Astrocyte of the cerebellum (primary cell): ENCODE measurements around the gene NF2.

Experiments
- DNase-seq: peaks from one replicate; pipeline ENCODE4 v3.0.0-alpha.2; 2011; ENCODE audit warnings: low read depth
- H3K4me3 ChIP-seq: 2 replicates; pipeline ENCODE4 v1.5.1; 2011; ENCODE audit warnings: mild to moderate bottlenecking, low read depth, low read length, moderate library complexity
- CTCF ChIP-seq: IDR thresholded peaks from 2 replicates; pipeline ENCODE4 v1.5.1; 2012; ENCODE audit warnings: low read length, low read depth, moderate library complexity, mild to moderate bottlenecking; ENCODE audit errors: missing control alignments
- in situ Hi-C: cut with HindIII; loops from 2 replicates; pipeline ENCODE4 v1.10.0; 2017; ENCODE audit warnings: low sequenced_read_pairs

NF2 gene

DNA sequence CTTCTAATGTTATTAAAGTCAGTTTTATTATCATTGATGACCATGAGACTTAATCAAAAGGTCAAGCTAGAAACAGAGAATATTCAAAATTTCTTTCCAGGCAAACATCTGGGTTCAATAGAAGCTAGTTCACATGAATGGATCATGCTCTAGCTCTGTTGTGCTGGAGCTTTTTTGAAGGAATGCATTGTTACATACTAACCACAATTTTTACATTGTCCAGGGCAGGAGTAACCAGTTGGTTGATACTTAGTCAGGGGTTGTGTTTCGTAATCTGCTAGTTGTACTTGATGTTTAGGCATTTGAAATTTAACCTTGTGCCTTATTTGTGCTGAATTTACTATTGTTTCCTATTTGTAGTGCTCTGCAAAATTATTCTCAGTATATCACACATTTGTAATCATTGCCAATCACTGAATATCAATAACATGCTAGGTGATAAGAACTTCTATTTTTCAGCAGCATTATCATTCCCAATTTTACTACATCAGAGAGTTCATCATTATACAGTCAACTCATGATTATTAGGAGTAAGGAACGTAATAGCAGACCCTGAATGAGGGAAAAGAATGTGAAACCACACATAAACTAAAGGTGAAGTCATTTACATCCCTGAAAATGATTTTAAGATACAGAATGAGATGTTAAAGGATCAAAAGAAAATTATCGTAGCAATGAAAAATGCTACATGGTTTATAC is 23.2 kb downstream of the NF2 start:
- TF ChIP-seq CTCF: no peak
- no peak overlapping the region for H3K4me3 ChIP-seq
- peak; percentile 85 for DNase-seq
- in situ Hi-C loops: no loop called here

DNA sequence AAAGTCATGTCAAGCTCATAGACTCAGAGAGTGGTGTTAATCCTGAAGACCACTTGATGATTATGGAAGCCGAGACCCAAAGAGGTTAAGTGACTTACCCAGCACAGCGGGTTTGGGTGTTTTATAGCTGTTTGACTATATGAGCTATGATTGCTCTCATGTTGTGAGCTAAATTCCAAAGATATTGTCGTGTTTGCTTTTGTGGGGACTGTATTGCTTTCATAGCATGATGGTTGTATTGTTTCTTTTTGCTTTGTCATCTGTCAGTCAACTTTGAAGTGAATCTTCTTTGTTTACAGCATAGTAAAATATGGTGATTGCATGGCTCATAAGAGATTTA is 23.7 kb downstream of the NF2 start:
- no peak for DNase-seq
- in situ Hi-C loops: no loop called here
- H3K4me3 ChIP-seq: no peak overlapping the region
- TF ChIP-seq CTCF: no peak

DNA sequence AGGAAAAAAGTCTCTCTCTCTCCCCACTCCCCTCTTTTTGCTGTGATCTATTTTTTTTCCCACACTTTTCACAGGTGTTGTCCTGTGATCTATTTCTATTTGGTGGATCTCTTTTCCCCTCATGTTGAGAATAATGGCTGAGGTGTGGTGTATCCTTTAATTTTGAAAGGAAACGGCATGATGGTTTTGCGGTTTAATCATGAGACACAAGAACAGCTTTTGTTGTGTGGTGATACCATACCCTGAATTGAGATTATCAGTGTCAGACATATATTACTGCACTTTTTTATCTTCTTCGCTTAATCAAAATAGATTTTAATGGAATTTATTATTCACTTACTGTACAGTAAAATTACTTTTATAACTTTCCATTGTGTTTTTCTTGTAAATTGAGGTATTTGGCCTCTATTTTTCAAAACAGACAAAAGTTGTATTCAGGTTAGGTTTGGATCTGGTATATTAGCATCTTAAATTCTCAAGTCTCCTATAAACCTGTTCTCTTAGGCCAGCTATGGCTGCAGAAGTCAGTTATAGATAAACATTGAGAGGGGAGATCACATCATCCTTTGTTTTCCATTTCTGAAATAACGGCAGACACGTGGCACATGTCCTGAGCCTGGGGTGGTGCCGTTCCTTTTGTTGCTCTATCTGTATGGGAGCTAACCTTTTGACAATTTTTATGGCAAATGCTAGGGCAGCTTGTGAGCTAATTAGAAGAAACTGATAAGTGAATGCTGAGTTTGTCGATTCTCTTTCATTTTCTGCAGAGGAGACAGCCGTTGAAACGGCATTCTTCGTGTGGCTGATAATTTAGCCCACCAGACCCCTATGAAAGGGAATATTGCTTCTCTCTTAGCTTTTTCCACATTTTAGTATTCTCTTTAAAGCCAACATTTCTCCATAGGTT is 25.8 kb downstream of the NF2 start:
- no peak overlapping the region for H3K4me3 ChIP-seq
- DNase-seq: no peak
- TF ChIP-seq CTCF: no peak
- in situ Hi-C loops: no loop called here

DNA sequence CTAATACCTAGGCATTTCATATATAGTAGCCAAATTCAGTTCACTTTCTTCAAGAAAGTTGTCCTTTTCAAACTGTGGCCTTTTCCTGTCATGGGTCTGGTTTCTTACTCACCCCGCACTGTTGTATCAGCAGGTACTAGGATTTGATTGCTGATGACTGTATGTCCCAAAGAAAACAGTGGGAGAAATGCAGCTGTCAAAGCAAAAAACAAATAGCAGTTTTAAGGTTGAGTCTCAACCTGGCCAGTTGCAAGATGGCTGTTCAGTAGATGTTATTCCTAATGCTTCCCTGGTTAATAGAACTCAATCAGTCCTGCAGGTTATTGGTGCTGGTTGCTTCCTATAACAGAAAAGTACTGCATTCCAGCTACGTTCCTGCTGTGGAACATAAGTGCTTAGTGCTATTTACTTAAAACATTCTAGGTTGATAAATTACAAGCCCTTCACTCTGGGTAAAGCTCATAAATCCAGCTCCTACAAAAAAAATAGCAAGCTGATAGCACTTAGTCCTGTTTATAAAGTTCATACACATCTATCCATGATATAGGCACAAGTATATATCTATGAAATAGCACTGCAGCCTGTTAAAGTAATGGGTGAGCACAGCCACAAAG is 26.6 kb downstream of the NF2 start:
- H3K4me3 ChIP-seq: no peak overlapping the region
- DNase-seq: no peak
- in situ Hi-C loops: loop anchor here (5.0 kb wide), 1 partner anchor 57 kb away; no protein-coding TSS in a partner anchor
- TF ChIP-seq CTCF: no peak

DNA sequence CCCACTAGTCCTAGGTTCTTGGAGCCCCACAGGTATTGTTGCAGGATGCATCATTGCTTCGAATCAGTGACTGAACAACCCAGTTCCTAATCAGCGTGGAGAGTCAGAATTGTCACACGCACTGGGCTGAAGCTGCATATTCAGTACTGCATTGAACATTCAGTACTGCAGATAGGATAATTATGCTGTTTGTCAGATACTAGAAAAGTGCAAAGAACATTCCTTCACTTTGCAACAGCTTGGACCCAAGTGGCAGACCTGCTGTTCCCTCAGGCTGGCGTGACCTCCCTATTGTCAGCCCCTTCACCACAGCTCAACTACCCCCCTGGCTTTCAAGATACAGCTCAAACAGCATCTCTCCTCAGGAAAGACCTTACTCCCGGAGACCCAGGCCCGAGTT is 27.6 kb downstream of the NF2 start:
- H3K4me3 ChIP-seq: no peak overlapping the region
- no peak for TF ChIP-seq CTCF
- DNase-seq: no peak
- in situ Hi-C loops: loop anchor here (5.0 kb wide), 1 partner anchor 56 kb away; no protein-coding TSS in a partner anchor

DNA sequence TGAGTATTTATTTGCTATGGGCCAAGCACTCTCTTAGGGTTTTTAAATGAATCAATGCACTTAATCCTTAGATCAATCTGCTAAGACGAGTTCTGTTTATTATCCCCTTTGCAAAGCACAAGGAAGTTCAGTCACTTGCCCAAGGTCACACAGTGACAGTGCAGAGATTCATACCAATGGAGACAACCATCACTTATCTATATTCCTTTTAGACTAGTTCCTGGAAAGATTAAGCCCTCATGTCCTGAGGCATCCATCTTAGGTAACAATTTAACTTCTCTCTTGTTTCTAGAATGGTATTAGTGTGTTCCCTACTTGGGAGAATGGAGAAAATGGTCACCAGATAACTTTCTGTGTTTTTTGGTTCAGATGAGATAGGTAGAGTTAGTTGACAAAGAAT is 28.3 kb downstream of the NF2 start:
- in situ Hi-C loops: loop anchor here (5.0 kb wide), 1 partner anchor 56 kb away; no protein-coding TSS in a partner anchor
- TF ChIP-seq CTCF: no peak
- no peak for DNase-seq
- H3K4me3 ChIP-seq: no peak overlapping the region
